H1 (cell line): ENCODE measurements around the gene SFXN4.
"Not testable (repeated sequence)": the region's sequence is repeated elsewhere in the genome, so short reads cannot be mapped to it uniquely, and the experiment has no call there.

Experiments
- BACH1 ChIP-seq: IDR thresholded peaks from 2 replicates; pipeline ENCODE4 v1.6.1; 2012; ENCODE audit warnings: low read length, improper control_type of control experiment
- CEBPB ChIP-seq: IDR thresholded peaks from 2 replicates; pipeline ENCODE4 v1.6.1; 2012; ENCODE audit warnings: low read depth, low read length
- CTCF ChIP-seq, 3 experiments: IDR thresholded peaks; 1 replicate in 2 of 3; 2 replicates in 1 of 3; pipeline versions ENCODE4 v1.5.1 to v1.6.1; 2011; ENCODE audit warnings: low read length in 3 of 3, mild to moderate bottlenecking in 3 of 3, inconsistent platforms in 2 of 3, low read depth in 1 of 3, moderate library complexity in 1 of 3; ENCODE audit not compliant: insufficient read depth in 1 of 3; ENCODE audit errors: control extremely low read depth in 1 of 3
- EZH2 ChIP-seq: fragments of 200-600 bp; sonication (generic); IDR thresholded peaks from 2 replicates; pipeline ENCODE4 v1.7.1; 2012; ENCODE audit warnings: low read depth, mild to moderate bottlenecking, moderate library complexity, low read length, inconsistent platforms; ENCODE audit not compliant: severe bottlenecking
- JUND ChIP-seq: IDR thresholded peaks from 2 replicates; pipeline ENCODE4 v1.6.1; 2011; ENCODE audit warnings: mild to moderate bottlenecking, improper control_type of control experiment, low read length
- MAFK ChIP-seq: IDR thresholded peaks from 2 replicates; pipeline ENCODE4 v1.6.1; 2012; ENCODE audit warnings: low read depth, mild to moderate bottlenecking, improper control_type of control experiment, low read length
- MAX ChIP-seq: IDR thresholded peaks from 2 replicates; pipeline ENCODE4 v1.6.1; 2012; ENCODE audit warnings: inconsistent platforms
- POLR2A ChIP-seq, 2 experiments: IDR thresholded peaks; 1 replicate in 1 of 2; 2 replicates in 1 of 2; pipeline ENCODE4 v1.6.1; 2011; ENCODE audit warnings: low read depth in 2 of 2, low read length in 2 of 2, mild to moderate bottlenecking in 2 of 2; ENCODE audit errors: control extremely low read depth in 1 of 2
- POLR2AphosphoS5 ChIP-seq: IDR thresholded peaks from 2 replicates; pipeline ENCODE4 v1.6.1; 2011; ENCODE audit warnings: low read depth, low read length
- SRF ChIP-seq: IDR thresholded peaks from 2 replicates; pipeline ENCODE4 v1.6.1; 2011; ENCODE audit warnings: mild to moderate bottlenecking, low read depth, low read length, moderate library complexity
- TAF1 ChIP-seq: IDR thresholded peaks from 2 replicates; pipeline ENCODE4 v1.6.1; 2011; ENCODE audit warnings: mild to moderate bottlenecking, low read depth, low read length

GRCh38 chr10:119096641-119097415, 68.7 kb downstream of the SFXN4 start:
- TF ChIP-seq POLR2AphosphoS5; EZH2; MAFK; MAX; BACH1; CTCF (IDR thresholded peaks at IDR 0.05; ENCODE audit: control extremely low read depth in 1 of 3, insufficient read depth in 1 of 3, low read depth in 1 of 3, low read length in 3 of 3); CEBPB; JUND; TAF1; SRF; POLR2A (IDR thresholded peaks at IDR 0.05; ENCODE audit: control extremely low read depth in 1 of 2, low read depth in 2 of 2, low read length in 2 of 2): not testable (repeated sequence)
